ENCODE data around the gene ZZZ3. TPM values are rescaled to one million over a fixed set of nuclear protein-coding genes. Genes with fewer than 3 reads are reported as not detected.

The ZZZ3 gene
- total RNA-seq, 1 experiment from 2014 or later, result 51.1 TPM

DNA sequence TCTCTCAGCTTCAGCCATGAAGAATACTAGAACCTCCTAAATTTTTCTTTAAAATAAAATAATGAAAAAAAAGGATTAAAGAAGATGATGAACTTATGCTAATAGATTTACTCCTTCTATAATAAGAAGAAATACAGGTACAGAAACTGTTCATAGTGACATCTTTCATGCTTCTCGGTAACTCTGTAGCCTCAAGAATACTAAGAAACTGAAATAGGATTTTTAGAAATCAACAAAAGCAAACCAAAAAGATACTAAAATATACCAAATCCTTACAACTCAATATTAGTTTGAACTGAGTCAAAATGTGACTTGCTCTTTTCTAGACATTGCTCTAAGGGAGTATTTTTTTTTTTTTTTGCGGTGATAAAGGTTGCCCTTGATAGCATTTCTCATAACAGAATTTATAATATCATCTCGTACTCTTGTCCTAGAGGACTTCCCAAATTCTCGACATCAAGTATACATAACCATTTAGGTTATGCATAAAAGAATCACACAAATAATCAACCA, 42.8 kb downstream of the ZZZ3 start:
- Histone ChIP-seq H3K27ac (ENCODE audit: insufficient read length, low read depth, low read length) (no peak overlapping the region), H3K4me2 (ENCODE audit: insufficient read depth, insufficient read length, low read length) (no peak overlapping the region), H2BK20ac (ENCODE audit: low read depth, low read length, poor library complexity, severe bottlenecking) (no peak overlapping the region), H2AFZ (ENCODE audit: low read length) (no peak overlapping the region), H3K27me3 (ENCODE audit: insufficient read depth, low read length) (no peaks in the 10 kb centered on the region), H3K79me1 (ENCODE audit: insufficient read depth, low read depth, low read length, poor library complexity, severe bottlenecking) (peaks cover 2% of the 10 kb centered on the region), H3K9ac (ENCODE audit: extremely low read depth, insufficient read length, low read length) (no peak overlapping the region), H3K56ac (ENCODE audit: insufficient read length, low read depth, low read length) (no peak overlapping the region), H2AK5ac (ENCODE audit: insufficient read length, low read length) (no peak overlapping the region), H3K14ac (ENCODE audit: insufficient read depth, low read length) (no peak overlapping the region), H2BK15ac (ENCODE audit: low read depth, low read length) (no peak overlapping the region), H2BK12ac (ENCODE audit: insufficient read length, low read depth, low read length) (no peak overlapping the region), H2BK5ac (ENCODE audit: insufficient read length, low read length) (no peak overlapping the region), H2BK120ac (ENCODE audit: low read depth, low read length, poor library complexity, severe bottlenecking) (no peak overlapping the region), H4K20me1 (ENCODE audit: control insufficient read depth, insufficient read depth, insufficient read length) (no peaks in the 10 kb centered on the region), H3K9me3 (ENCODE audit: control insufficient read depth, low read depth, low read length) (no peaks in the 10 kb centered on the region), H3K23me2 (ENCODE audit: insufficient read length, low read depth, low read length, poor library complexity, severe bottlenecking) (no peaks in the 10 kb centered on the region), H3K18ac (ENCODE audit: insufficient read length, low read depth, low read length) (no peak overlapping the region), H4K91ac (ENCODE audit: insufficient read length, low read depth, low read length) (no peak overlapping the region), H3K4ac (ENCODE audit: low read depth, low read length) (no peak overlapping the region), H3K79me2 (ENCODE audit: insufficient read depth, low read length) (no peaks in the 10 kb centered on the region; the same call in 1 of the 2 replicates), H3K23ac (ENCODE audit: insufficient read length, low read depth, low read length) (no peak overlapping the region), H4K5ac (ENCODE audit: insufficient read length, low read depth, low read length) (no peak overlapping the region), H3T11ph (ENCODE audit: low read length) (no peak overlapping the region), H4K8ac (replicated peaks; ENCODE audit: insufficient read length, low read depth, low read length) (no peak overlapping the region), H3K4me1 (ENCODE audit: insufficient read depth, low read length) (no peaks in the 10 kb centered on the region)
- no peak overlapping the region for H3K4me3 Mint-ChIP-seq
- H3K36me3 Mint-ChIP-seq (ENCODE audit: insufficient read depth in 1 of 3, low read depth in 3 of 3), result peaks cover 0 to 14% (median 9%) of the 10 kb centered on the region in 3 experiments; a peak in 5 of 7 replicates
- no peak overlapping the region for H3K27ac Mint-ChIP-seq
- DNase-seq, result no peak
- peaks cover 7 to 8% of the 10 kb centered on the region in 2 experiments for H3K4me1 Mint-ChIP-seq
- TF ChIP-seq CTCF (conservative IDR thresholded peaks at IDR 0.05), result no peak
- H3K27me3 Mint-ChIP-seq (ENCODE audit: low read depth), result no peaks in the 10 kb centered on the region
- no CpG with 5 or more reads among the region's 4 CpGs for WGBS (ENCODE audit: extremely low coverage, insufficient read length, low lambda C conversion rate)
- no peaks in the 10 kb centered on the region for H3K9me3 Mint-ChIP-seq

Measured in H9 (cell line).